GM12878 (cell line): ENCODE measurements around the gene KRTAP12-4. TPM values are rescaled to one million over a fixed set of nuclear protein-coding genes. Genes with fewer than 3 reads are reported as not detected.

ENCODE experiments used
- ATAC-seq: fragments of 200-7000 bp; cut with Tn5 transposase; 3 replicates; pipeline ENCODE4 v1.9.1; 2020; ENCODE audit warnings: mild to moderate bottlenecking, moderate library complexity
- BruUV-seq: library from RNA; stranded (reverse); fragments of 400-500 nt; replicated peaks from 2 replicates; lab custom pipeline; 2021; lab: Mats Ljungman, UMichigan
- CTCF ChIA-PET: fragments of 300-600 bp; sonication (Branson Sonifier 250); formaldehyde crosslinking; extraction: SDS; loops from one replicate; lab custom pipeline; 2021; ENCODE audit warnings: inconsistent platforms; lab: Yijun Ruan, JAX
- POLR2A ChIA-PET: fragments of 350-600 bp; formaldehyde crosslinking; extraction: SDS; loops from one replicate; lab custom pipeline; 2021; ENCODE audit warnings: inconsistent platforms; lab: Charles Lee
- RAD21 ChIA-PET: fragments of 300-600 bp; sonication (Branson Sonifier 250); formaldehyde crosslinking; loops from one replicate; lab custom pipeline; 2023; ENCODE audit warnings: antibody characterized with exemption; ENCODE audit not compliant: unreplicated experiment; lab: Charles Lee
- SMC1A ChIA-PET: fragments of 300-600 bp; sonication (Branson Sonifier 250); formaldehyde crosslinking; loops from one replicate; lab custom pipeline; 2023; ENCODE audit not compliant: unreplicated experiment, uncharacterized antibody; lab: Charles Lee
- DNase-seq: peaks from one replicate; pipeline ENCODE4 v3.0.0-alpha.2; 2011; ENCODE audit warnings: low read depth, low spot score
- FAIRE-seq: peaks from 3 replicates; lab custom pipeline; 2011; peaks lifted over from hg19 to GRCh38; lab: Jason Lieb, UNC
- H2AFZ ChIP-seq: 2 replicates; pipeline ENCODE4 v1.6.0; 2011; ENCODE audit warnings: low read depth, low read length, control low read depth; ENCODE audit not compliant: control insufficient read depth
- H3K27ac ChIP-seq: 2 replicates; pipeline ENCODE4 v1.5.1; 2011; ENCODE audit warnings: control low read depth; ENCODE audit not compliant: control insufficient read depth, insufficient read depth
- H3K27me3 ChIP-seq, 2 experiments: replicated peaks in 1 of 2; 2 replicates each; pipeline versions ENCODE4 v1.6.0 to v1.6.1; 2011; ENCODE audit warnings: low read length in 1 of 2; ENCODE audit not compliant: control insufficient read depth in 2 of 2, insufficient read depth in 2 of 2
- H3K36me3 ChIP-seq, 2 experiments: 2 replicates each; pipeline ENCODE4 v1.5.1; 2011; ENCODE audit warnings: low read length in 1 of 2; ENCODE audit not compliant: control insufficient read depth in 2 of 2, insufficient read depth in 2 of 2
- H3K4me1 ChIP-seq: 2 replicates; pipeline ENCODE4 v1.6.1; 2011; ENCODE audit warnings: mild to moderate bottlenecking, low read length, moderate library complexity, mixed read lengths; ENCODE audit not compliant: control insufficient read depth, insufficient read depth
- H3K4me2 ChIP-seq: 2 replicates; pipeline ENCODE4 v1.6.0; 2011; ENCODE audit warnings: control low read depth; ENCODE audit not compliant: control insufficient read depth, insufficient read depth
- H3K4me3 ChIP-seq: fragments of 200-600 bp; sonication (generic); 2 replicates; pipeline ENCODE4 v1.5.1; 2016
- H3K79me2 ChIP-seq: 2 replicates; pipeline ENCODE4 v1.6.0; 2011; ENCODE audit warnings: low read length; ENCODE audit not compliant: control insufficient read depth, insufficient read depth
- H3K9ac ChIP-seq: 2 replicates; pipeline ENCODE4 v1.8.0; 2011; ENCODE audit warnings: low read length, control low read depth, mixed read lengths; ENCODE audit not compliant: control insufficient read depth, insufficient read depth
- H3K9me3 ChIP-seq: replicated peaks from 3 replicates; pipeline ENCODE4 v1.5.1; 2011; ENCODE audit warnings: mild to moderate bottlenecking, low read length; ENCODE audit not compliant: control insufficient read depth, insufficient read depth
- H4K20me1 ChIP-seq: 2 replicates; pipeline ENCODE4 v1.6.0; 2011; ENCODE audit not compliant: control insufficient read depth, insufficient read depth
- ASH2L ChIP-seq: fragments of 300-600, 200-600 bp; sonication (generic); IDR thresholded peaks from 2 replicates; pipeline ENCODE4 v1.6.1; 2017; ENCODE audit warnings: low read depth, mild to moderate bottlenecking, borderline replicate concordance
- BCL11A ChIP-seq: IDR thresholded peaks from 2 replicates; pipeline ENCODE4 v1.6.1; 2011; ENCODE audit warnings: low read depth, low read length
- CBX3 ChIP-seq: fragments of 200-600 bp; sonication (generic); IDR thresholded peaks from 2 replicates; pipeline ENCODE4 v1.6.1; 2016; ENCODE audit warnings: low read depth, borderline replicate concordance
- CHD2 ChIP-seq: IDR thresholded peaks from 2 replicates; pipeline ENCODE4 v1.6.1; 2011; ENCODE audit warnings: low read depth, low read length, improper control_type of control experiment, borderline replicate concordance
- EED ChIP-seq: sonication (generic); IDR thresholded peaks from 2 replicates; pipeline ENCODE4 v1.6.1; 2016; ENCODE audit warnings: antibody characterized with exemption, low read depth
- FOXM1 ChIP-seq: IDR thresholded peaks from 2 replicates; pipeline ENCODE4 v1.6.1; 2012; ENCODE audit warnings: low read depth, mild to moderate bottlenecking, inconsistent platforms, low read length, moderate library complexity
- KAT2A ChIP-seq: conservative IDR thresholded peaks from 2 replicates; pipeline ENCODE4 v1.6.1; 2011; ENCODE audit warnings: low read depth, low read length; ENCODE audit not compliant: control insufficient read depth
- MTA2 ChIP-seq: fragments of 450-650 bp; IDR thresholded peaks from 2 replicates; pipeline ENCODE4 v1.6.1; 2016; ENCODE audit warnings: low read depth, mild to moderate bottlenecking, moderate library complexity
- NFXL1 ChIP-seq: fragments of 450-650 bp; IDR thresholded peaks from 2 replicates; pipeline ENCODE4 v1.6.1; 2017; ENCODE audit warnings: antibody characterized with exemption, mild to moderate bottlenecking, borderline replicate concordance
- NR2C1 ChIP-seq: fragments of 450-650 bp; IDR thresholded peaks from 2 replicates; pipeline ENCODE4 v1.6.1; 2017; ENCODE audit warnings: antibody characterized with exemption, mild to moderate bottlenecking, moderate library complexity
- PKNOX1 ChIP-seq: fragments of 450-650 bp; IDR thresholded peaks from 2 replicates; pipeline ENCODE4 v1.6.1; 2016; ENCODE audit warnings: mild to moderate bottlenecking
- RBBP5 ChIP-seq: fragments of 200-600 bp; sonication (generic); conservative IDR thresholded peaks from 2 replicates; pipeline ENCODE4 v1.6.1; 2016
- RFX5 ChIP-seq: IDR thresholded peaks from 2 replicates; pipeline ENCODE4 v1.6.1; 2011; ENCODE audit warnings: low read depth, low read length, improper control_type of control experiment
- SIX5 ChIP-seq: IDR thresholded peaks from 2 replicates; pipeline ENCODE4 v1.6.1; 2011; ENCODE audit warnings: mild to moderate bottlenecking, low read depth, low read length, moderate library complexity; ENCODE audit not compliant: severe bottlenecking
- SMAD5 ChIP-seq: IDR thresholded peaks from 2 replicates; pipeline ENCODE4 v1.6.1; 2016; ENCODE audit warnings: antibody characterized with exemption, low read depth
- SUPT20H ChIP-seq: IDR thresholded peaks from 2 replicates; pipeline ENCODE4 v1.6.1; 2011; ENCODE audit warnings: low read depth, mild to moderate bottlenecking, low read length, moderate library complexity, borderline replicate concordance; ENCODE audit not compliant: control insufficient read depth
- ZNF274 ChIP-seq: IDR thresholded peaks from one replicate; pipeline ENCODE4 v1.8.0; 2011; ENCODE audit not compliant: insufficient read length, insufficient read depth
- ZZZ3 ChIP-seq: IDR thresholded peaks from 2 replicates; pipeline ENCODE4 v1.6.1; 2011; ENCODE audit warnings: low read depth; ENCODE audit not compliant: control insufficient read depth, insufficient read length
- WGBS: methylation state at CpG from one replicate; pipeline ENCODE4 v1.1.6; 2016; ENCODE audit warnings: low lambda C conversion rate; ENCODE audit not compliant: insufficient replicate concordance, insufficient coverage; ENCODE audit errors: missing lambda C conversion rate; 5-methylcytosine and 5-hydroxymethylcytosine counted together
- in situ Hi-C: fragments of 300-500 bp; cut with MboI; formaldehyde crosslinking; loops from 9 replicates; pipeline ENCODE4 v1.14.3; 2018; ENCODE audit warnings: mixed read lengths
- intact Hi-C: fragments of 100-400 bp; cut with micrococcal nuclease; formaldehyde crosslinking; loops from one replicate; pipeline ENCODE4 v1.14.2; 2022; ENCODE audit not compliant: unreplicated experiment
- polyA plus RNA-seq, 11 experiments: library from polyadenylated mRNA; depleted of rRNA in 4 of 11; unstranded in 6 of 11; stranded (reverse) in 5 of 11; fragments of >200 nt; fragmentation: Nextera tagmentation in 4 of 11; fragmentation: Illumina TruSeq in 1 of 11; extraction: Ambion mirVana in 4 of 11; extraction: Trizol in 1 of 11; gene quantifications; 1 replicate in 1 of 11; 2 replicates in 10 of 11; pipeline versions ENCODE4 v1.2.1 to v1.2.3, GENCODE V29; 2011 to 2016; ENCODE audit warnings: inconsistent platforms in 2 of 11, missing spikeins in 2 of 11, low read depth in 1 of 11
- total RNA-seq, 4 experiments: library from RNA; depleted of rRNA in 3 of 4; stranded (reverse); fragments of >200 nt in 3 of 4; fragmentation: Illumina TruSeq in 1 of 4; extraction: Trizol in 1 of 4; gene quantifications; 2 replicates each; pipeline versions ENCODE4 v1.2.1 to v1.2.3, GENCODE V29; 2013 to 2021
- TF ChIP-seq, protein P1 (sequence below): fragments of 450-650 bp; IDR thresholded peaks from 2 replicates; pipeline ENCODE4 v1.6.1; 2017; ENCODE audit warnings: low read depth, mild to moderate bottlenecking, moderate library complexity
- TF ChIP-seq, protein P2 (sequence below): fragments of 450-650 bp; IDR thresholded peaks from 2 replicates; pipeline ENCODE4 v1.6.1; 2014; ENCODE audit warnings: mild to moderate bottlenecking

Gene KRTAP12-4
- total and polyA plus RNA-seq, 10 of the 15 experiments (the other 5 are each of a cell fraction or from before 2014, with no cell fraction given) = not detected

- ChIA-PET SMC1A (no interaction called here), RAD21 (no interaction called here)
- in situ Hi-C loops = no loop called here
- no peaks in the 10 kb centered on the region for H3K79me2 ChIP-seq
- no peak overlapping the region for H3K4me2 ChIP-seq
- no peaks in the 10 kb centered on the region for H4K20me1 ChIP-seq
- H2AFZ ChIP-seq = no peak overlapping the region
- H3K9me3 ChIP-seq = no peaks in the 10 kb centered on the region
- H3K36me3 ChIP-seq = no peaks in the 10 kb centered on the region
- WGBS = 35% methylated on average over 11 of the region's 11 CpGs
- H3K27me3 ChIP-seq = peaks cover 0 to 1% of the 10 kb centered on the region in 2 experiments; a peak in 2 of 4 replicates
- no peak overlapping the region for H3K4me3 ChIP-seq
- TF ChIP-seq, protein P1, sequence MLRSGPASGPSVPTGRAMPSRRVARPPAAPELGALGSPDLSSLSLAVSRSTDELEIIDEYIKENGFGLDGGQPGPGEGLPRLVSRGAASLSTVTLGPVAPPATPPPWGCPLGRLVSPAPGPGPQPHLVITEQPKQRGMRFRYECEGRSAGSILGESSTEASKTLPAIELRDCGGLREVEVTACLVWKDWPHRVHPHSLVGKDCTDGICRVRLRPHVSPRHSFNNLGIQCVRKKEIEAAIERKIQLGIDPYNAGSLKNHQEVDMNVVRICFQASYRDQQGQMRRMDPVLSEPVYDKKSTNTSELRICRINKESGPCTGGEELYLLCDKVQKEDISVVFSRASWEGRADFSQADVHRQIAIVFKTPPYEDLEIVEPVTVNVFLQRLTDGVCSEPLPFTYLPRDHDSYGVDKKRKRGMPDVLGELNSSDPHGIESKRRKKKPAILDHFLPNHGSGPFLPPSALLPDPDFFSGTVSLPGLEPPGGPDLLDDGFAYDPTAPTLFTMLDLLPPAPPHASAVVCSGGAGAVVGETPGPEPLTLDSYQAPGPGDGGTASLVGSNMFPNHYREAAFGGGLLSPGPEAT = no peak
- TF ChIP-seq ASH2L (no peak), SMAD5 (no peak), EED (no peak), MTA2 (no peak), NR2C1 (no peak), PKNOX1 (no peak), KAT2A (no peak), RFX5 (no peak), CHD2 (no peak), ZZZ3 (no peak), SUPT20H (no peak), ZNF274 (no peak), CBX3 (no peak), FOXM1 (no peak), SIX5 (no peak), RBBP5 (no peak), NFXL1 (no peak), BCL11A (no peak)
- TF ChIP-seq, protein P2, sequence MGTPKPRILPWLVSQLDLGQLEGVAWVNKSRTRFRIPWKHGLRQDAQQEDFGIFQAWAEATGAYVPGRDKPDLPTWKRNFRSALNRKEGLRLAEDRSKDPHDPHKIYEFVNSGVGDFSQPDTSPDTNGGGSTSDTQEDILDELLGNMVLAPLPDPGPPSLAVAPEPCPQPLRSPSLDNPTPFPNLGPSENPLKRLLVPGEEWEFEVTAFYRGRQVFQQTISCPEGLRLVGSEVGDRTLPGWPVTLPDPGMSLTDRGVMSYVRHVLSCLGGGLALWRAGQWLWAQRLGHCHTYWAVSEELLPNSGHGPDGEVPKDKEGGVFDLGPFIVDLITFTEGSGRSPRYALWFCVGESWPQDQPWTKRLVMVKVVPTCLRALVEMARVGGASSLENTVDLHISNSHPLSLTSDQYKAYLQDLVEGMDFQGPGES = no peak
- TF ChIP-seq, all 136 proteins: peak for 0
- FAIRE-seq = no peak
- Histone ChIP-seq H3K27ac (no peak overlapping the region), H3K9ac (no peak overlapping the region), H3K4me1 (no peaks in the 10 kb centered on the region)
- DNase-seq = no peak
- intact Hi-C loops = no loop called here
- POLR2A ChIA-PET = no interaction called here
- no peak for ATAC-seq
- CTCF ChIA-PET = no interaction called here
- no TSS peak for BruUV-seq
Observed at GRCh38 chr21:44681152-44681551, 26.7 kb upstream of the KRTAP12-4 start.
